ENCODE results near the gene ALDH3A1. TPM values are rescaled to one million over a fixed set of nuclear protein-coding genes. Genes with fewer than 3 reads are reported as not detected.

The ALDH3A1 gene
- 14.4 TPM for total RNA-seq

DNA sequence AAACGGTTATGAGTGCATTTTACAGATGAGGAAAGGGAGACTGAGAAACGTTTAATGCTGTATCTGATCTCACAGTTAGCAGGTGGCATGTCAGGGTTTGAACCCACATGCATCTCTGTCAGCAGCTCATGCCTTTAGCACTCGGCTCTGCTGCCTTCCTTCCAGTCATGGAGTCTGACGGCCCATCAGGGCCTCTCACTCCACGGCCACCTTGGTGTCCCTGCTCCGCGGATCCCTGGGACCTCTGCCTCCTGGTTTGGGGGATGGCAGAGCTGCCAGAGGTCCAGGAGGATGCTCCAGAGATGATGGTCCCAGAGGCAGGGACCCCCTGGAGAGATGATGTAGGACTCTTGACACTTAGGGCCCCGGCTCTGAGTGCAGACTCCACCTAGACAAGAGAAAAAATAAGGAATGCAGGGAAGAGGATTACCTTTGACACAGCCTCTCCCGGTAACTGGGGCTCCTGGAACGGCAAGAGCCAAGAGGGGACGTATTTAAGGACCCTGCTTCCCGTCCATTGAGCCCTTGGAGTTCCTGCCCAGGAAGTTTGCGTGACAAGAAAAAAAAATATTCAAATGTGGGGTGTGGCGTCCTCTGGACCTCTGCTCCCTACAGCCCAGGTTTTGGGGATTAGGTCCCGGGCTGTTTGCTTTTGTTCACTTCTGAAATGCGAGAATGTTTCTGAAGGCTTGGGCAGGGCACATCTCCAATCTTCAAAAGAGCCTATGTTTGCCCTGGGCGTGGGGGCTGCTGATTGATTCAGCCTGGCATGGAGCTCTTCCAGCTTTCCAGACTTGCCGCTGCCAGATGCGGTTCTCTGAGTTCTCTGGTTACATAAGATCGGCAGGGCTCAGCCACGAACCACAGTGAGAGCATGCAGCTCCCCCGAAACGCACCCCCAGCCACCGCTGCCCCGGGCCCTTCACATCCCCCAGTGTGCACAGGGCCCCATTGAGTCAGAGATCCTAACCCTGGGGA lies at the start of gene ALDH3A1:
TSS of gene ALDH3A1 (minus strand) at position 470 of the 978 bp plus-strand sequence. CDS start 3,169 bp downstream, outside the sequence.
- H3K4me1 ChIP-seq = peaks cover 5 to 27% of the 10 kb centered on the region in 2 donors
- H3K27me3 ChIP-seq = no peaks in the 10 kb centered on the region
- no peaks in the 10 kb centered on the region for H3K36me3 ChIP-seq
- no peak for DNase-seq (ENCODE audit: low spot score in 2 of 2)
- TF ChIP-seq, protein P1, sequence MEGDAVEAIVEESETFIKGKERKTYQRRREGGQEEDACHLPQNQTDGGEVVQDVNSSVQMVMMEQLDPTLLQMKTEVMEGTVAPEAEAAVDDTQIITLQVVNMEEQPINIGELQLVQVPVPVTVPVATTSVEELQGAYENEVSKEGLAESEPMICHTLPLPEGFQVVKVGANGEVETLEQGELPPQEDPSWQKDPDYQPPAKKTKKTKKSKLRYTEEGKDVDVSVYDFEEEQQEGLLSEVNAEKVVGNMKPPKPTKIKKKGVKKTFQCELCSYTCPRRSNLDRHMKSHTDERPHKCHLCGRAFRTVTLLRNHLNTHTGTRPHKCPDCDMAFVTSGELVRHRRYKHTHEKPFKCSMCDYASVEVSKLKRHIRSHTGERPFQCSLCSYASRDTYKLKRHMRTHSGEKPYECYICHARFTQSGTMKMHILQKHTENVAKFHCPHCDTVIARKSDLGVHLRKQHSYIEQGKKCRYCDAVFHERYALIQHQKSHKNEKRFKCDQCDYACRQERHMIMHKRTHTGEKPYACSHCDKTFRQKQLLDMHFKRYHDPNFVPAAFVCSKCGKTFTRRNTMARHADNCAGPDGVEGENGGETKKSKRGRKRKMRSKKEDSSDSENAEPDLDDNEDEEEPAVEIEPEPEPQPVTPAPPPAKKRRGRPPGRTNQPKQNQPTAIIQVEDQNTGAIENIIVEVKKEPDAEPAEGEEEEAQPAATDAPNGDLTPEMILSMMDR (IDR thresholded peaks at IDR 0.05) = no peak
- H3K4me3 ChIP-seq = no peak within 1 kb of the TSS
- no peak within 1 kb of the TSS for H3K27ac ChIP-seq
- intact Hi-C loops (cut with DNase I) = no loop called here
- no peaks in the 10 kb centered on the region for H3K9me3 ChIP-seq

DNA sequence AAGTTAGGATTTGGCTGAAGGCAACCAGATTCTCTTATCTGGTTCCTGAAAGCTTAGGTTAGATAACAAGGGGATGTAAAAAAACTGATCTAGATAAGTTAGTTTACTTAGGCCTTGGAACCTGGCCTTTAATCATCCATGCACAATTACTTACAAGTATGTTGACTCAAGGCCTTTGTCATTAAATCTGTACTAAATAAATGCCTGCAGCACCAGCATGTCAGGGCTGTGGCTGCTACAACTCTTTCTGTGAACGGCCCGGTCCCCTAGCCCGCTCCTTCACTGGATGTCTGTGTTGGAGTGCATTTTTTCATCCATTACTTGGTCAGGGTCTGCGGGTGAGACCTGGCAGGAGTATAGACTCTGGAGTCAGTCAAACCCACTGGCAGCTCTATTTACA lies 48.4 kb upstream of the ALDH3A1 start:
- DNase-seq (ENCODE audit: low spot score in 2 of 2) = no peak
- peaks cover 47 to 85% of the 10 kb centered on the region in 2 donors for H3K36me3 ChIP-seq
- no peaks in the 10 kb centered on the region for H3K4me1 ChIP-seq
- intact Hi-C loops (cut with DNase I) = no loop called here
- H3K4me3 ChIP-seq = no peak overlapping the region
- no peaks in the 10 kb centered on the region for H3K9me3 ChIP-seq
- TF ChIP-seq, protein P1 (IDR thresholded peaks at IDR 0.05) = no peak
- H3K27ac ChIP-seq = no peak overlapping the region
- H3K27me3 ChIP-seq = no peaks in the 10 kb centered on the region

- H3K4me3 ChIP-seq = no peak overlapping the region
- intact Hi-C loops (cut with DNase I) = no loop called here
- no peaks in the 10 kb centered on the region for H3K9me3 ChIP-seq
- no peak for DNase-seq (ENCODE audit: low spot score in 2 of 2)
- H3K36me3 ChIP-seq = peaks cover 51 to 65% of the 10 kb centered on the region in 2 donors
- H3K4me1 ChIP-seq = no peaks in the 10 kb centered on the region
- TF ChIP-seq, protein P1 (IDR thresholded peaks at IDR 0.05) = no peak
- no peak overlapping the region for H3K27ac ChIP-seq
- H3K27me3 ChIP-seq = no peaks in the 10 kb centered on the region
Measured at GRCh38 chr17:19791918-19792550, 43.9 kb upstream of the ALDH3A1 start.

DNA sequence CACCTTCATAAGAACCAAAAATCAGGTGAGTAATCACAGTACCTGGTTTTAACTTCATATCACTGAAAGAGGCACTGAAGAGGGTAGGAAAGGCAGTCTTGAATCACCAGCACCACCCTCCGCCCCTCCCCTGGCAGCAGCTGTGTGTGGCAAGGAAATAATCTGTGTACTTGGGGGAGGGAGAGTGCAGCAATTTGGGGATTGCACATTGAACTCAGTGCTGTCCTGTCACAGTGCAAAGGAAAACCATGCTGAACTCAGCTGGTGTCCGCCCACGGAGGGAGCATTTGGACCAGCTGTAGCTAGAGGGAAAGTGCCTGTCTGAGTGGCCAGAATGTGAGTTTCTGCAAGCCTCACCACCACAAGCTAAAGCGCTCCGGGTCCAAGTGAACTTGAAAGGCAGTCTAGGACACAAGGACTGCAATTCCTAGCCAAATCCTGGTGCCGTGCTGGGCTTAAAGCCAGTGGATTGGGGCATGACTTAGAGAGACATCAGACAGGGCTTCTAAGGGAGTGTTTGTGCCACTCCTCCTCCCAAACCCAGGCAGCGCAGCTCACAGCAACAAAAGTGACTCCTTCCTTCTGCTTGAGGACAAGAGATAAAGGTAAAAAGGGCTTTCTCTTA lies 39.7 kb upstream of the ALDH3A1 start:
- no peak for DNase-seq (ENCODE audit: low spot score in 2 of 2)
- no peaks in the 10 kb centered on the region for H3K27me3 ChIP-seq
- H3K9me3 ChIP-seq = no peaks in the 10 kb centered on the region
- peaks cover 31% of the 10 kb centered on the region in 2 donors for H3K36me3 ChIP-seq
- no peak overlapping the region for H3K27ac ChIP-seq
- intact Hi-C loops (cut with DNase I) = no loop called here
- no peak overlapping the region for H3K4me3 ChIP-seq
- H3K4me1 ChIP-seq = no peaks in the 10 kb centered on the region
- TF ChIP-seq, protein P1 (IDR thresholded peaks at IDR 0.05) = no peak

GRCh38 chr17:19785854-19786253 lies 37.8 kb upstream of the ALDH3A1 start:
- intact Hi-C loops (cut with DNase I) = no loop called here
- H3K36me3 ChIP-seq = peaks cover 33 to 42% of the 10 kb centered on the region in 2 donors

More at GRCh38 chr17:19785854-19786253, 37.8 kb upstream of the ALDH3A1 start:
- H3K4me3 ChIP-seq = no peak overlapping the region
- H3K9me3 ChIP-seq = no peaks in the 10 kb centered on the region
- no peaks in the 10 kb centered on the region for H3K4me1 ChIP-seq
- TF ChIP-seq, protein P1 (IDR thresholded peaks at IDR 0.05) = no peak
- no peak for DNase-seq (ENCODE audit: low spot score in 2 of 2)
- H3K27me3 ChIP-seq = no peaks in the 10 kb centered on the region
- H3K27ac ChIP-seq = no peak overlapping the region
